Measurements from ENCODE around the gene SAMD9L. TPM values are rescaled to one million over a fixed set of nuclear protein-coding genes. Genes with fewer than 3 reads are reported as not detected.
A peak's percentile ranks its signal among the peaks of the same experiment; 100 is the strongest.

SAMD9L gene
- total RNA-seq, 1 experiment from 2014 or later: not detected

DNA sequence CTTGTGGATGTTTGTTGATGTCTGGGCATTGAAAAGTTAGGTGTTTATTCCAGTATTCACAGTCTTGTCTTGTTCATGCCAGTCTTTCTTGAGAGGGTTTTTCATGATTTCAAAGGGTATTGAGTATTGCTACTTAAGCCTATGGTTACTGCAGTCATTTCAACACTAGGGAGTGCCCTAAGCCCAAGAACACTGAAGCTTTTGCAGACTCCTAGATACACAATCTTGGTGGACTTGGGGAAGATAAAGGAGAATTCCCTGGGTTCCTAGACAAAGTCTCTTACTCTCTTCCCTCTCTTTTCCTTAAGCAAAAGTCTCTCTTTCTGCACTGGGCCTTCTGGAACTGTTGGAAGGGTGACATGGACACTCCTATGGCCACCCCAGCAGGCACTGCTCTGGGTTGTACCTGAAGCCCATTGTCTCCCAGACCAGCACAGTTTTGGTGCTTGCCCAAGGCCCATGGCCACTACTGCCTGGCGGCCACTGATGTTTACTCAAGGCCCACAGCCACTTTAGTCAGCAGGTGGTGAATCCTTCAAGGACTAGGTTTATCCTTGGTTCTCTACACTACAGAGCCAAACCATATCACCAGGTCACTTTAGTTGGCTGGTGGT is 55.3 kb downstream of the SAMD9L start:
- DNase-seq: peak in 1 of 2 experiments; percentile 27
- ChIA-PET CTCF (interaction anchor here (0.7 kb wide), 1 partner anchor 11 kb away, joined by 3 read pairs; no protein-coding TSS in a partner anchor), POLR2A (no interaction called here)
- peak; percentile 27 to 38 for TF ChIP-seq CTCF (IDR thresholded peaks at IDR 0.05; ENCODE audit: insufficient read depth in 1 of 2, low read depth in 1 of 2, low read length in 1 of 2, severe bottlenecking in 1 of 2, unreplicated experiment in 1 of 2)
- no peaks in the 10 kb centered on the region for H3K36me3 ChIP-seq (ENCODE audit: control insufficient read depth, insufficient read depth, low read length)
- H3K4me3 ChIP-seq (ENCODE audit: low read depth, low read length): no peak overlapping the region
- Mint-ChIP-seq H3K36me3 (ENCODE audit: insufficient read depth, unreplicated experiment) (no peaks in the 10 kb centered on the region), H3K27me3 (ENCODE audit: insufficient read depth, unreplicated experiment) (peaks cover 16% of the 10 kb centered on the region), H3K4me1 (ENCODE audit: low read depth, unreplicated experiment) (peaks cover 4% of the 10 kb centered on the region), H3K27ac (ENCODE audit: unreplicated experiment) (no peak overlapping the region), H3K9me3 (ENCODE audit: unreplicated experiment) (no peaks in the 10 kb centered on the region), H3K4me3 (ENCODE audit: unreplicated experiment) (no peak overlapping the region)
- no peaks in the 10 kb centered on the region for H3K27me3 ChIP-seq (replicated peaks; ENCODE audit: control insufficient read depth, insufficient read depth, low read length)
- peaks cover 6% of the 10 kb centered on the region; the same call in 1 of the 2 replicates for H3K4me1 ChIP-seq
- no TSS peak for BruUV-seq (replicated peaks)
- H3K9me3 ChIP-seq: peaks cover 4% of the 10 kb centered on the region
- intact Hi-C loops (cut with micrococcal nuclease; ENCODE audit: unreplicated experiment): loop anchor here (1.0 to 5.0 kb wide), 4 partner anchors 86 to 459 kb away; partner anchors contain the start of gene VPS50

Other genes with a start within 250 kb of the SAMD9L start
- gene SAMD9, start 30.4 kb downstream of the SAMD9L start, total RNA-seq (2022): 0.32 and 0.64 TPM in 2 replicates
- 2.1 and 4.4 TPM in 2 replicates for gene HEPACAM2, start 78.1 kb upstream of the SAMD9L start, total RNA-seq (2022)
- 38.7 and 40.3 TPM in 2 replicates for gene VPS50, start 84.0 kb upstream of the SAMD9L start, total RNA-seq (2022)